A549 (cell line): ENCODE data around the gene CTNNA3. TPM values are rescaled to one million over a fixed set of nuclear protein-coding genes. Genes with fewer than 3 reads are reported as not detected.
A peak's percentile ranks its signal among the peaks of the same experiment; 100 is the strongest.

Experiments used
- ATAC-seq, 2 experiments: fragments of 200-7000 bp in 1 of 2; fragments of >200 bp in 1 of 2; cut with Nextera tagmentation in 1 of 2; cut with Tn5 transposase in 1 of 2; 3 replicates each; pipeline versions ENCODE4 v1.8.0 to v1.9.1; 2018 to 2020; ENCODE audit warnings: mild to moderate bottlenecking in 1 of 2, moderate library complexity in 1 of 2
- CTCF ChIA-PET: fragments of 300-600 bp; sonication (Branson Sonifier 250); formaldehyde crosslinking; extraction: SDS; loops from one replicate; lab custom pipeline; 2021; ENCODE audit warnings: antibody characterized with exemption, inconsistent platforms; lab: Yijun Ruan, JAX
- POLR2A ChIA-PET: fragments of 350-600 bp; formaldehyde crosslinking; extraction: SDS; loops from one replicate; lab custom pipeline; 2021; ENCODE audit warnings: antibody characterized with exemption, inconsistent platforms; lab: Yijun Ruan, JAX
- DNase-seq, 2 experiments: peaks; one replicate each; pipeline versions ENCODE4 v3.0.0 to v3.0.0-alpha.2; 2011 to 2016; ENCODE audit warnings: low read depth in 1 of 2, low spot score in 1 of 2
- FAIRE-seq: peaks from 2 replicates; lab custom pipeline; 2011; peaks lifted over from hg19 to GRCh38; lab: Jason Lieb, UNC
- H3K27ac ChIP-seq, 2 experiments: fragments of >200 bp; sonication (Bioruptor Twin); formaldehyde crosslinking; 3 replicates each; pipeline ENCODE4 v1.5.1; 2016 to 2017
- H3K4me1 ChIP-seq: fragments of >200 bp; sonication (Bioruptor Twin); formaldehyde crosslinking; 3 replicates; pipeline ENCODE4 v1.6.1; 2016
- H3K4me2 ChIP-seq: fragments of >200 bp; sonication (Bioruptor Twin); formaldehyde crosslinking; 3 replicates; pipeline ENCODE4 v1.6.1; 2016
- H3K4me3 ChIP-seq: fragments of >200 bp; sonication (Bioruptor Twin); formaldehyde crosslinking; 3 replicates; pipeline ENCODE4 v1.5.1; 2016
- H3K9me3 ChIP-seq: fragments of >200 bp; sonication (Bioruptor Twin); formaldehyde crosslinking; 3 replicates; pipeline ENCODE4 v1.6.1; 2016
- BHLHE40 ChIP-seq: IDR thresholded peaks from 2 replicates; pipeline ENCODE4 v1.6.1; 2012; ENCODE audit warnings: low read depth, low read length, inconsistent platforms
- CBX2 ChIP-seq: fragments of 200-600 bp; sonication (generic); IDR thresholded peaks from 2 replicates; pipeline ENCODE4 v1.6.1; 2016; ENCODE audit warnings: low read depth, mild to moderate bottlenecking, borderline replicate concordance
- CEBPB ChIP-seq, 2 experiments: fragments of >200 bp in 1 of 2; sonication (Bioruptor Twin) in 1 of 2; formaldehyde crosslinking in 1 of 2; IDR thresholded peaks; 2 replicates each; pipeline ENCODE4 v1.6.1; 2012 to 2016
- CHD4 ChIP-seq: fragments of 200-600 bp; sonication (generic); IDR thresholded peaks from 2 replicates; pipeline ENCODE4 v1.6.1; 2016; ENCODE audit warnings: antibody characterized with exemption, mild to moderate bottlenecking, borderline replicate concordance
- EHF ChIP-seq: fragments of 250-450 bp; sonication (Bioruptor Pico); IDR thresholded peaks from 2 replicates; pipeline ENCODE4 v1.5.0; 2020; ENCODE audit warnings: mild to moderate bottlenecking
- ELK1 ChIP-seq: fragments of 150-350 bp; IDR thresholded peaks from 2 replicates; pipeline ENCODE4 v1.6.1; 2014; ENCODE audit warnings: low read depth, mild to moderate bottlenecking, low read length
- EP300 ChIP-seq, 2 experiments: fragments of >200 bp; sonication (Bioruptor Twin); formaldehyde crosslinking; IDR thresholded peaks; 2 replicates in 1 of 2; 3 replicates in 1 of 2; pipeline ENCODE4 v1.6.1; 2016 to 2017
- FOSL2 ChIP-seq, 2 experiments: fragments of 450-650 bp in 1 of 2; fragments of >200 bp in 1 of 2; sonication (Bioruptor Twin) in 1 of 2; formaldehyde crosslinking; IDR thresholded peaks; 2 replicates each; pipeline versions ENCODE4 v1.5.0 to v1.6.1; 2016 to 2020; ENCODE audit warnings: mild to moderate bottlenecking in 1 of 2, moderate library complexity in 1 of 2
- GATA3 ChIP-seq: IDR thresholded peaks from 2 replicates; pipeline ENCODE4 v1.6.1; 2012; ENCODE audit warnings: borderline replicate concordance
- HDAC2 ChIP-seq: fragments of 200-600 bp; sonication (generic); IDR thresholded peaks from 2 replicates; pipeline ENCODE4 v1.6.1; 2016
- HES2 ChIP-seq: fragments of >200 bp; sonication (Bioruptor Twin); formaldehyde crosslinking; IDR thresholded peaks from 2 replicates; pipeline ENCODE4 v1.6.1; 2016
- HOXB13 ChIP-seq: fragments of 250-450 bp; sonication (Bioruptor Pico); IDR thresholded peaks from 2 replicates; pipeline ENCODE4 v1.5.0; 2020; ENCODE audit warnings: low read depth, mild to moderate bottlenecking, moderate library complexity
- MAFK ChIP-seq: fragments of 450-650 bp; IDR thresholded peaks from 2 replicates; pipeline ENCODE4 v1.6.1; 2014; ENCODE audit not compliant: partially characterized antibody
- MAX ChIP-seq: IDR thresholded peaks from 2 replicates; pipeline ENCODE4 v1.6.1; 2012
- MAZ ChIP-seq: fragments of 150-350 bp; IDR thresholded peaks from 2 replicates; pipeline ENCODE4 v1.6.1; 2014; ENCODE audit warnings: antibody characterized with exemption, low read depth, low read length, borderline replicate concordance
- NFE2L2 ChIP-seq: fragments of 150-350 bp; conservative IDR thresholded peaks from 2 replicates; pipeline ENCODE4 v1.6.1; 2014; ENCODE audit warnings: low read length
- NR3C1 ChIP-seq: fragments of >200 bp; sonication (Bioruptor Twin); formaldehyde crosslinking; IDR thresholded peaks from 3 replicates; pipeline ENCODE4 v1.6.1; 2017
- POLR2A ChIP-seq: IDR thresholded peaks from 2 replicates; pipeline ENCODE4 v1.6.1; 2012; ENCODE audit warnings: mild to moderate bottlenecking, low read length
- POLR2AphosphoS2 ChIP-seq: conservative IDR thresholded peaks from 2 replicates; pipeline ENCODE4 v1.6.1; 2012; ENCODE audit warnings: low read length, improper control_type of control experiment, inconsistent platforms
- RCOR1 ChIP-seq: fragments of 150-350 bp; IDR thresholded peaks from 2 replicates; pipeline ENCODE4 v1.6.1; 2014; ENCODE audit warnings: antibody characterized with exemption, low read length, low read depth
- TP53 ChIP-seq: fragments of 250-450 bp; sonication (Bioruptor Pico); IDR thresholded peaks from 2 replicates; pipeline ENCODE4 v1.5.0; 2021; ENCODE audit warnings: mild to moderate bottlenecking, moderate library complexity
- ZC3H11A ChIP-seq: fragments of 450-650 bp; IDR thresholded peaks from 2 replicates; pipeline ENCODE4 v1.6.1; 2014; ENCODE audit warnings: antibody characterized with exemption, mild to moderate bottlenecking
- ZSCAN20 ChIP-seq: fragments of 250-450 bp; sonication (Bioruptor Pico); IDR thresholded peaks from 2 replicates; pipeline ENCODE4 v1.8.0; 2022; ENCODE audit warnings: mild to moderate bottlenecking, moderate library complexity
- WGBS: methylation state at CpG from one replicate; pipeline ENCODE4 v1.1.6; 2017; ENCODE audit errors: missing lambda C conversion rate; 5-methylcytosine and 5-hydroxymethylcytosine counted together
- polyA plus RNA-seq, 4 experiments: library from polyadenylated mRNA; depleted of rRNA in 3 of 4; stranded (reverse); fragments of >200 nt; fragmentation: RNase III in 1 of 4; extraction: RNeasy Plus Mini Kit Qiagen cat#74134 plus additional on column Dnase treatment in 1 of 4; gene quantifications; 2 replicates in 3 of 4; 3 replicates in 1 of 4; pipeline ENCODE4 v1.2.3, GENCODE V29; 2011 to 2017

The CTNNA3 gene
- polyA plus RNA-seq, 2 of the 4 experiments (the other 2 are of a cell fraction), result not detected

- no peak for TF ChIP-seq ELK1
- no peak for TF ChIP-seq POLR2A
- no peak for TF ChIP-seq POLR2AphosphoS2
- TF ChIP-seq CBX2, result no peak
- no peak for TF ChIP-seq FOSL2 (IDR thresholded peaks at IDR 0.05)
- no peak for TF ChIP-seq FOSL2 (CRISPR knock-in tag; IDR thresholded peaks at IDR 0.05)
- no peak for TF ChIP-seq CHD4
- no peak for TF ChIP-seq HES2
Measured at GRCh38 chr10:67115972-67116371, 580.0 kb downstream of the CTNNA3 start (continued).

GRCh38 chr10:67114945-67115344, 581.0 kb downstream of the CTNNA3 start:
- DNase-seq (peak in 1 of 2 experiments; percentile 24), ATAC-seq (peak in 1 of 2 experiments; percentile 49; a peak in 2 of 6 replicates), FAIRE-seq (no peak)
- no peaks in the 10 kb centered on the region for H3K9me3 ChIP-seq
- ChIA-PET CTCF (no interaction called here), POLR2A (no interaction called here)
- 13% methylated on average over 2 of the region's 2 CpGs for WGBS
- no peak overlapping the region for H3K4me3 ChIP-seq
- TF ChIP-seq TP53 (CRISPR knock-in tag) (no peak), EP300 (IDR thresholded peaks at IDR 0.05) (no peak), RCOR1 (no peak), GATA3 (peak; percentile 24; the same call in 1 of the 2 replicates), POLR2AphosphoS2 (no peak), MAZ (no peak)
- no peak overlapping the region for H3K27ac ChIP-seq
- H3K4me2 ChIP-seq, result 0 out of 3 replicates have a peak overlapping the region, but pooled peaks have one; percentile 21
- peaks cover 7% of the 10 kb centered on the region; the same call in 2 of the 3 replicates for H3K4me1 ChIP-seq

- no peaks in the 10 kb centered on the region for H3K9me3 ChIP-seq
- peaks cover 7% of the 10 kb centered on the region; the same call in 2 of the 3 replicates for H3K4me1 ChIP-seq
- no peak for DNase-seq
- no peak overlapping the region for H3K27ac ChIP-seq
- CTCF ChIA-PET, result no interaction called here
- POLR2A ChIA-PET, result no interaction called here
- 48% methylated on average over 1 of the region's 1 CpG for WGBS
- no peak for TF ChIP-seq MAX
- TF ChIP-seq HOXB13, result no peak
- TF ChIP-seq ZC3H11A, result no peak
- TF ChIP-seq NFE2L2, result no peak
- TF ChIP-seq HDAC2, result no peak
- TF ChIP-seq NR3C1, result no peak
- no peak for TF ChIP-seq MAFK
- no peak for TF ChIP-seq ZSCAN20 (CRISPR knock-in tag)
- no peak for TF ChIP-seq CEBPB (IDR thresholded peaks at IDR 0.05)
- no peak for TF ChIP-seq EHF (CRISPR knock-in tag)
- no peak overlapping the region for H3K4me3 ChIP-seq
- no peak for ATAC-seq
- H3K4me2 ChIP-seq, result no peak overlapping the region
- FAIRE-seq, result no peak
Measured at GRCh38 chr10:67112765-67113164, 583.2 kb downstream of the CTNNA3 start.

GRCh38 chr10:67110286-67110685, 585.7 kb downstream of the CTNNA3 start:
- CTCF ChIA-PET, result no interaction called here

More at GRCh38 chr10:67110286-67110685, 585.7 kb downstream of the CTNNA3 start:
- no peak for TF ChIP-seq EP300 (IDR thresholded peaks at IDR 0.05)
- TF ChIP-seq RCOR1, result no peak
- TF ChIP-seq BHLHE40, result no peak
- no peak for TF ChIP-seq ZSCAN20 (CRISPR knock-in tag)
- no peak for TF ChIP-seq MAX
- POLR2A ChIA-PET, result no interaction called here
- no peak for FAIRE-seq
- Histone ChIP-seq H3K4me1 (no peaks in the 10 kb centered on the region; the same call in 2 of the 3 replicates), H3K9me3 (no peaks in the 10 kb centered on the region), H3K27ac (no peak overlapping the region), H3K4me3 (no peak overlapping the region), H3K4me2 (no peak overlapping the region)
- no peak for ATAC-seq
- no peak for DNase-seq
